ENCODE measurements around the gene DPH7. TPM values are rescaled to one million over a fixed set of nuclear protein-coding genes. Genes with fewer than 3 reads are reported as not detected.
A peak's percentile ranks its signal among the peaks of the same experiment; 100 is the strongest.
"Not testable (repeated sequence)": the region's sequence is repeated elsewhere in the genome, so short reads cannot be mapped to it uniquely, and the experiment has no call there.

Gene DPH7
- total RNA-seq: 31.9 and 38.3 TPM in 2 replicates

GRCh38 chr9:137578518-137579258 lies at the start of gene DPH7:
TSS of gene DPH7 (minus strand) at chr9:137578925. CDS start at chr9:137578777, 148 bp downstream.
- peak; percentile 36 for DNase-seq (ENCODE audit: extremely low read depth, low read depth, low spot score)

- not testable (repeated sequence) for DNase-seq (ENCODE audit: extremely low read depth, low read depth, low spot score)
Measured at GRCh38 chr9:137627406-137627805, 48.7 kb upstream of the DPH7 start.

DNA sequence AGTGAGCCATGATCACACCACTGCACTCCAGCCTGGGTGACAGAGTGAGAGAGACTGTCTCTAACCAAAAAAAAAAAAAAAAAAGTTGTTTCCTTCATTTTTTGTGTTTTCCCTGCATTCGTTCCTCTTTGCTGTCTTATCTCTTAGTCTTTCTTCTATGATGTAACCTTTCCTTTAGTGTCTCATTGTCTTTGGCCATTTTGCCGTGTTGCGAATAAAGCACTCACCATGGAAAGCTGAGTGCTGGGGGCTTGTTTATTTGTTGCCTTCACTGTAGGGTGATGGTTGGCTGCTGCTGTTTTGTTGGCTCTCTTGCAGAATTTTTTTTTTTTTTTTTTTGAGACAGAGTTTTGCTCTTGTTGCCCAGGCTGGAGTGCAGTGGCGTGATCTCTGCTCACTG lies 47.7 kb upstream of the DPH7 start:
- no peak for DNase-seq (ENCODE audit: extremely low read depth, low read depth, low spot score)

DNA sequence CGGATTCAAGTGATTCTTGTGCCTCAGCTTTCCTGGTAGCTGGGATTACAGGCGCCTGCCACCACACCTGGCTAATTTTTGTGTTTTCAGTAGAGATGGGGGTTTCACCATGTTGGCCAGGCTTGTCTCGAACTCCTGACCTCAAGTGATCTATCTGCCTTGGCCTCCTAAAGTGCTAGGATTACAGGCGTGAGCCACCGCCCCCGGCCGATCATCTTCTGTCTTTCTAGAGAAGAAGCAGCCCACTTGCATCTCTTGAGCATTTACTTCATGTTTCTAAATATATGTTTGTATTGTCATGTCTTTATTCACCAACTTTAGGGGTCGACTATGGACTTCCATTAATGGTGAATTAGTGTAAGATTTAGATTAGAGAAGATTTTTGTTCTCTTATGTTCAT lies 43.5 kb upstream of the DPH7 start:
- not testable (repeated sequence) for DNase-seq (ENCODE audit: extremely low read depth, low read depth, low spot score)

- DNase-seq (ENCODE audit: extremely low read depth, low read depth, low spot score): no peak
Measured at GRCh38 chr9:137621131-137621757, 42.5 kb upstream of the DPH7 start.

DNA sequence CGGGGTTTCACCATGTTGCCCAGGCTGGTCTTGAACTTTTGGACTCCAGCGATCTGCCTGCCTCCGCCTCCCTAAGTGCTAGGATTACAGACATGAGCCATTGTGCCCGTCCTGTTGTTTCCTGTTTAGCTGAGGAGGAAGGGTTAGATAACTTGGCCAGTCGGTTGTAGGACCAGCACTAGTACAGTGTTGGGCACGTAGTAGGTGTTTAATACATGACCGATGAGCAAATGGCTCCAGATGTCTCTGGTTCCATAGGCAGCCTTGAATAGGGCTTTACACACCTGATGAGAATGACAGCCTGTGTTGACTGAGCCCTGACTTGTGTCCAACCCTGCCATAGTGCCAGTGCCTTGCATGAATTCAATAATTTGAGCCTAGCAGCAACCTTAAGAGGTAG lies 41.9 kb upstream of the DPH7 start:
- DNase-seq (ENCODE audit: extremely low read depth, low read depth, low spot score): no peak

DNA sequence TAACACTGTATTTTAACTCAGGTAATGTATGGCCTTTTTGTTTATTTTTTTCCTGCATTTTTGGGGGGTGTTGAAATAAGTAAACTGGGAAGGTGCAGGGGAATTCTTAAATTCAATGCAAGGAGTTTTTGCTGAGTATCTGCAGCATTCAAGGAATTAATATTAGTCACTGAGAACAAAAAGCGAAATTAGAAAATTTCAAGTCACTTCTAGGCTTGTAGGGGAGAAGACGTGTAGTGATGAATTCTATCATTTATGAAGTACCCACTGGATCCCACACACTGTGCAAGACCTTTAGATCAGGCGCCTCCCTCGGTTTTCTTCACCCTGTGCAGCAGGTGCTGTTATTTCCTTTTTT lies 41.3 kb upstream of the DPH7 start:
- DNase-seq (ENCODE audit: extremely low read depth, low read depth, low spot score): no peak

GRCh38 chr9:137619240-137620047 lies 40.7 kb upstream of the DPH7 start:
- DNase-seq (ENCODE audit: extremely low read depth, low read depth, low spot score): no peak

DNA sequence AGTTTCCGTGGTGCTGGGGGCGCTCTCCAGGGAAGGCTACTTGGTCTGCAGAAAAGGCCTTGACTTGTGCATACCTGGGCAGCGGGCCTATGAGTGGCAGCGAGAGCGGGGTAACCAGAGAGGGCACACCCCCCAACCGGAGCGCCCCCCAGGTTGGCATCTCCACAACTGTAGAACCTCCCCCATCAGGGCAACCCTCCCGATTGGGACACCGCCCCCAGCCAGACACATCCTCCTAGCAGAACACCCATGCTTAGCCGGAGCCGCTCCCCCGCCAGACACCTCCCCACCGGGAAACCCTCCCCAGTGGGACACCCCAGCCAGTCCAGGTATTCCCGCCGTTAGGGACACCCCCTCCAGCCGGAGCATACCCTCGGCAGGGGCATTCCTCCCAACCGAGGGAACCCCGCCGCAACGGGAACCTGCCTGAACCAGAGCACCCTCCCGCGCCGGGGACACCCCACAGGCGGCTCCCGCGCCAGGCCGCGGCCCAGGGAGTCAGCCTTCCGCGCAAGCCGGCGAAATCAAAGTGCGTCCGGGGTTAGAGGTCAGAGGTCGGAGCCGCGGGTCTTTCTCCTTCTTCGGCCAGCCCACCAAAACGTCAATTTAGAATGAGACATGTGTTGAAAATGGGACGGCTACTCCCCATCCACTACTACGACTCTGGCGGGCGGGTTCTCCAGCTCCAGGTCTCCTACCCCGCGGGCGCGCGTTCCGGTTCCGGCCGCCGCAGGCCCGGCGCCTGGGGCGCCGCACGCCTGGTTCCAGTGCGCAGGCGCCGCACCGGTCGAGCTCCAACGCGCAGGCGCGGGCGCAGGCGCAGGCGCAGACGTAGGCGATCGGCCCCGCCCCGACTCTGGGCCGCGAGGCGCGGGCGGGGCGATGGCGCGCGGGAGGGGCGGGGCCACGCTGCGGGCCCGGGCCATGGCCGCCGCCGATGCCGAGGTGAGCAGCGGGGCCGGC lies 39.7 kb upstream of the DPH7 start, which contains the start of gene EHMT1:
TSS of gene EHMT1 (plus strand) at position 901 of the 963 bp plus-strand sequence. CDS start at position 925, 24 bp downstream.
- no peak for DNase-seq (ENCODE audit: extremely low read depth, low read depth, low spot score)

GRCh38 chr9:137615387-137615871 lies 36.7 kb upstream of the DPH7 start:
- no peak for DNase-seq (ENCODE audit: extremely low read depth, low read depth, low spot score)

- DNase-seq (ENCODE audit: extremely low read depth, low read depth, low spot score): no peak
Measured at GRCh38 chr9:137614631-137615386, 36.1 kb upstream of the DPH7 start.

DNA sequence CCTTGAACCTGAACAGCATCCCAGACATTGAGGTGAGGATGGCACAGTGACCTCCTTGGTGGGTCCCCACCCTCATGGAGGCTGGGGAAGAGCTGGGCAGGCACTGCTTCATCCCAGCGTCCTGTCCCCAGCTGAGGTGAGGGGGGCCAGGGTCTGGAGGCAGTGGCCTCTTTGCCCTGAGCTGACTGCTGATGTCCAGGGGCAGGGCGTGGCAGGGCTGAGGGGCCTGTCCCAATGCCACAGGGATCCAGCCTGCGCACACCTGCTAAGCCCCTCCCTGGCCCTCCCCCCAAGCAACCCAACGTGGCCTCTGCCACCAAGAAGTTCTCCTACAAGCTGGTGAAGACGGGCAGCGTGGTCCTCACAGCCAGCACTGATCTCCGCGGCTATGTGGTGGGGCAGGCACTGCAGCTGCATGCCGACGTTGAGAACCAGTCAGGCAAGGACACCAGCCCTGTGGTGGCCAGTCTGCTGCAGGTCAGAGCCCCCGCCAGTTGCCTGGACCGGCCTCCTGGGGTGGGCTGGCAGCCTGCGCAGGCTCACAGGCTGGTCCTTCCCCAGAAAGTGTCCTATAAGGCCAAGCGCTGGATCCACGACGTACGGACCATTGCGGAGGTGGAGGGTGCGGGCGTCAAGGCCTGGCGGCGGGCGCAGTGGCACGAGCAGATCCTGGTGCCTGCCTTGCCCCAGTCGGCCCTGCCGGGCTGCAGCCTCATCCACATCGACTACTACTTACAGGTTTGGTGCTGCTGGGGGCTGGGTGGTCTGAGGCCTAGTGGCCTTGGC lies 35.2 kb upstream of the DPH7 start:
- no peak for DNase-seq (ENCODE audit: extremely low read depth, low read depth, low spot score)

GRCh38 chr9:137613259-137613658 lies 34.5 kb upstream of the DPH7 start:
- DNase-seq (ENCODE audit: extremely low read depth, low read depth, low spot score): no peak

DNA sequence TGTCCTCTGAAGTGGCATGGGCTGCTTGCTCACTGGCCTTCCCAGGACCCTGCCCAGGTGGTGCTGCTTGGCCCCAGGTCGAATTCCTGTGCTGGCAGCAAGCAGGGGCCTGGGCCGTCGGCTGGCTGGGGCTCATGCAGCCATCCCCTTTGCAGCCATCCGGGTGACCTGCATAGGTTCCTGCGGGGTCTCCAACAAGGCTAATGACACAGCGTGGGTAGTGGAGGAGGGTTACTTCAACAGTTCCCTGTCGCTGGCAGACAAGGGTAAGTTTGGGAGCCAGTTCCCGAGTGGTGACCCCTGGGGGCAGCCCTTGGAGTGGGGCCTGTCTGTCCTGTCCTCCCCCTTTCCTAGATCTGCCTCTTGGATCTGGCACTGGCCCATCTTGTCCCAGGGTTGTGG lies 34.0 kb upstream of the DPH7 start:
- no peak for DNase-seq (ENCODE audit: extremely low read depth, low read depth, low spot score)

DNA sequence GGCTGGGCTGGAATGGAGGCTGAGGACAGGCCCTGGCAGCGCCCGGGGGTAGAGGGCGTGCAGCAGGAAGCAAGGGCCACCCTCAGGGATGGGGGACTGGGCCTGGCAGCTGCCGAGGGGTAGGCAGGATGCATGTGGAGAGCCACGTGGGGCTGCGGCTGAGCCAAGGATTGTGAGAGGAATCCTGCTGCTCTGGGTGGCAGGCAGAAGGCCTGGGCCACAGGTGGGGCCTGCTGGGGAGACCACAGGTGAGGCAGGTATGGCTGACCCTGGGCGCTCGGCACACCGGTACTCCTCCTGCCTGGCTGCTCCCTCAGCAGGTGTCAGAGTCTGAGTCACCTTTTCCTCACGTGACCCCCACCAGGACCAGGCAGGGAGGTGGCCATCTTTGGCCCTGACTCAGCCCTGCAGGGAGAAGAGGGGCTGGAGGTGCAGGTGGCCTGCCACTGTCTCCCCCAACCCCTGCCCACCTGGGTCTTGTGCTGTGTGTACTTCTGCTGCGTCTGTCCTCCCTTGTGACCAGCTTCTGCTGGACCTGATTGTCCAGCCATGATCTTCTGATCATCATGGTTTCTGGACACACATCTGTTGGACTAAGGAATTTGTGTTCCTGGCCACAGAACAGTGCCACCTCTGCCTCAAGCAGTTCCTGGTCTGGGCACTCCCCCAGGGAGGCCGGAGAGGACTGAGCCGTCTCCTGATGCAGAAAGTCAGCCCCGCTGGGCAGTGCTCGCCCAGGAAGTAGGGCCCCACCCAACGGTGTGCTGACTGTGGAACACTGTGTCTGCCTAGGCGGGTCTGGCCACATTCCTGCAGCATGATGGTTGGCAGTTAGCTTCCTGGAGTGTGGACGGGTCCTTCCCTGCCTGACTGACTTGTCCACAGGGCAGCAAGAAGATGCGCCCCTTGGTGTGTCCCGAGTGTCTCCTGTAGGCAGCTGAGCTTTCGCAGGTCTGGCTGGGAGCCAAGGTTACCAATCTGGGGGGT lies 33.2 kb upstream of the DPH7 start:
- DNase-seq (ENCODE audit: extremely low read depth, low read depth, low spot score): no peak

DNA sequence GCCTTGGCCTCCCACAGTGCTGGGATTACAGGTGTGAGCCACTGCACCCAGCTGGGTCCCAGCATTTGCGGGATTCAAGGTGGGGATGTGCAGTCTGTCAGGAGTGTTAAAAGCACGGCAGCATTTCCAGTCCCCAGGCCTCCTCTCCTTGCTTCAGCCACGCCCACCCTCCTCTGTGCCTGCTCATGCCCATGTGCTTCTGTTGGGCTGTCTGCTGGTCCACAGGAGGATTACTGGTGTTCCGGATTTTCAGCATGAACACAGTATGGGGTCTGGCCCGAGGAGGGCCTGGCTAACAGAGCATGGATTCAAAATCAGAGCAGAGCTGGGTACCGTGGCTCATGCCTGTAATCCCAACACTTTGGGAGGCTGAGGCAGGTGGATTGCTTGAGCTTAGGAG lies 32.2 kb upstream of the DPH7 start:
- no peak for DNase-seq (ENCODE audit: extremely low read depth, low read depth, low spot score)

GRCh38 chr9:137607141-137607857 lies 28.6 kb upstream of the DPH7 start:
- DNase-seq (ENCODE audit: extremely low read depth, low read depth, low spot score): no peak
